HepG2 (cell line): ENCODE data around the gene OR5V1. TPM values are rescaled to one million over a fixed set of nuclear protein-coding genes. Genes with fewer than 3 reads are reported as not detected.

Experiments
- ATAC-seq: fragments of 200-7000 bp; cut with Tn5 transposase; 3 replicates; pipeline ENCODE4 v1.9.1; 2020; ENCODE audit warnings: mild to moderate bottlenecking, moderate library complexity
- BruUV-seq: library from RNA; stranded (reverse); fragments of 400-500 nt; replicated peaks from 2 replicates; lab custom pipeline; 2021; lab: Mats Ljungman, UMichigan
- CTCF ChIA-PET: fragments of 300-600 bp; formaldehyde crosslinking; extraction: SDS; loops from one replicate; lab custom pipeline; 2021; ENCODE audit warnings: low total read pairs, inconsistent platforms, low intra/inter-chr PET ratio; lab: Yijun Ruan, JAX
- POLR2A ChIA-PET: fragments of 350-600 bp; sonication (Branson Sonifier 250); formaldehyde crosslinking; loops from one replicate; lab custom pipeline; 2020; ENCODE audit warnings: antibody characterized with exemption, inconsistent platforms; lab: Yijun Ruan, JAX
- DNase-seq: peaks from one replicate; pipeline ENCODE4 v3.0.0-alpha.2; 2015; ENCODE audit warnings: low spot score
- FAIRE-seq: peaks from 3 replicates; lab custom pipeline; 2011; peaks lifted over from hg19 to GRCh38; lab: Jason Lieb, UNC
- H2AFZ ChIP-seq: one replicate; pipeline ENCODE4 v1.6.1; 2011; ENCODE audit warnings: low read length, inconsistent platforms
- H3K27ac ChIP-seq: fragments of 300-600 bp; 3 replicates; pipeline ENCODE4 v1.8.0; 2011; ENCODE audit warnings: mixed run types, mild to moderate bottlenecking, mixed read lengths, low read length, inconsistent platforms; ENCODE audit not compliant: insufficient read depth; ENCODE audit errors: extremely low read length
- H3K27me3 ChIP-seq, 2 experiments: fragments of 200-600 bp in 1 of 2; 2 replicates in 1 of 2; 3 replicates in 1 of 2; pipeline versions ENCODE4 v1.6.0 to v1.8.0; 2011; ENCODE audit warnings: low read length in 2 of 2, mild to moderate bottlenecking in 2 of 2, moderate library complexity in 2 of 2, inconsistent platforms in 1 of 2; ENCODE audit not compliant: insufficient read depth in 2 of 2, control insufficient read depth in 1 of 2
- H3K36me3 ChIP-seq, 2 experiments: fragments of 200-600 bp in 1 of 2; replicated peaks in 1 of 2; 2 replicates in 1 of 2; 3 replicates in 1 of 2; pipeline versions ENCODE4 v1.5.1 to v1.8.0; 2011; ENCODE audit warnings: low read length in 2 of 2, inconsistent platforms in 1 of 2; ENCODE audit not compliant: insufficient read depth in 2 of 2, control insufficient read depth in 1 of 2
- H3K4me1 ChIP-seq: 2 replicates; pipeline ENCODE4 v1.5.1; 2012; ENCODE audit warnings: low read length, inconsistent platforms; ENCODE audit not compliant: insufficient read depth
- H3K4me2 ChIP-seq: 2 replicates; pipeline ENCODE4 v1.6.0; 2011; ENCODE audit warnings: low read depth, low read length, inconsistent platforms
- H3K4me3 ChIP-seq, 3 experiments: fragments of 200-600 bp in 1 of 3; sonication (generic), shearing (Covaris generic) in 1 of 3; replicated peaks in 1 of 3; 2 replicates each; pipeline ENCODE4 v1.5.1; 2011 to 2016; ENCODE audit warnings: low read length in 3 of 3, inconsistent platforms in 2 of 3, low read depth in 2 of 3, mild to moderate bottlenecking in 2 of 3, control low read depth in 1 of 3, mixed read lengths in 1 of 3; ENCODE audit not compliant: insufficient read depth in 1 of 3
- H3K79me2 ChIP-seq: one replicate; pipeline ENCODE4 v1.6.1; 2011; ENCODE audit warnings: low read length, inconsistent platforms; ENCODE audit not compliant: insufficient read depth
- H3K9ac ChIP-seq: 2 replicates; pipeline ENCODE4 v1.6.0; 2011; ENCODE audit warnings: mild to moderate bottlenecking, low read depth, low read length, inconsistent platforms; ENCODE audit not compliant: insufficient read depth
- H3K9me3 ChIP-seq: 2 replicates; pipeline ENCODE4 v1.5.1; 2012; ENCODE audit warnings: mild to moderate bottlenecking, low read length
- H4K20me1 ChIP-seq: 2 replicates; pipeline ENCODE4 v1.6.0; 2011; ENCODE audit warnings: inconsistent platforms, mild to moderate bottlenecking, low read length, moderate library complexity; ENCODE audit not compliant: insufficient read depth
- ARID3A ChIP-seq: IDR thresholded peaks from 2 replicates; pipeline ENCODE4 v1.6.1; 2012; ENCODE audit warnings: low read depth, low read length, improper control_type of control experiment
- FOXJ3 ChIP-seq: sonication (generic); formaldehyde crosslinking; IDR thresholded peaks from 2 replicates; pipeline ENCODE4 v1.4.0; 2020; ENCODE audit warnings: missing genetic modification reagents, mild to moderate bottlenecking, borderline replicate concordance
- MAFF ChIP-seq: IDR thresholded peaks from 2 replicates; pipeline ENCODE4 v1.6.1; 2011; ENCODE audit warnings: low read depth, low read length, improper control_type of control experiment
- ZBTB40 ChIP-seq, 2 experiments: fragments of 450-650 bp in 1 of 2; sonication (generic) in 1 of 2; formaldehyde crosslinking in 1 of 2; IDR thresholded peaks; 2 replicates each; pipeline versions ENCODE4 v1.6.1 to v1.8.0; 2016 to 2022; ENCODE audit warnings: antibody characterized with exemption in 1 of 2, mild to moderate bottlenecking in 1 of 2, missing genetic modification reagents in 1 of 2
- ZNF232 ChIP-seq: sonication (generic); formaldehyde crosslinking; IDR thresholded peaks from 2 replicates; pipeline ENCODE4 v1.4.0; 2020; ENCODE audit warnings: missing genetic modification reagents, borderline replicate concordance
- ZNF350 ChIP-seq: sonication (generic); formaldehyde crosslinking; IDR thresholded peaks from 2 replicates; pipeline ENCODE4 v1.4.0; 2020; ENCODE audit warnings: mild to moderate bottlenecking, low read depth, missing genetic modification reagents, borderline replicate concordance
- in situ Hi-C: cut with HindIII; loops from 2 replicates; pipeline ENCODE4 v1.10.0; 2017; ENCODE audit warnings: low pct_unique_long_range_greater_than_20kb; ENCODE audit not compliant: extremely low pct_ligation_motif_present
- intact Hi-C: fragments of 100-400 bp; cut with micrococcal nuclease; formaldehyde crosslinking; loops from one replicate; pipeline ENCODE4 v1.10.0; 2022; ENCODE audit not compliant: unreplicated experiment
- polyA plus RNA-seq, 8 experiments: library from polyadenylated mRNA; depleted of rRNA in 3 of 8; stranded (reverse) in 7 of 8; unstranded in 1 of 8; fragments of >200 nt; fragmentation: Illumina TruSeq in 4 of 8; extraction: Trizol in 4 of 8; gene quantifications; 2 replicates each; pipeline versions ENCODE4 v1.2.1 to v1.2.3, GENCODE V29; 2011 to 2016; ENCODE audit warnings: low read depth in 4 of 8, missing spikeins in 1 of 8, mixed read lengths in 1 of 8; ENCODE audit not compliant: insufficient read depth in 1 of 8
- total RNA-seq, 5 experiments: library from RNA; depleted of rRNA; stranded (reverse); fragments of >200 nt; fragmentation: Illumina TruSeq; extraction: Trizol; gene quantifications; 2 replicates each; pipeline ENCODE4 v1.2.3, GENCODE V29; 2016; ENCODE audit warnings: low read depth in 1 of 5
- TF ChIP-seq, protein P1 (sequence below): sonication (generic); formaldehyde crosslinking; IDR thresholded peaks from 2 replicates; pipeline ENCODE4 v1.8.1; 2022; ENCODE audit warnings: low read depth, mild to moderate bottlenecking, missing genetic modification reagents
- TF ChIP-seq, protein P2 (sequence below): sonication (generic); formaldehyde crosslinking; IDR thresholded peaks from 2 replicates; pipeline ENCODE4 v1.9.0; 2022; ENCODE audit warnings: missing genetic modification reagents, mild to moderate bottlenecking, borderline replicate concordance

The OR5V1 gene
- total and polyA plus RNA-seq, 2 of the 13 experiments (the other 11 are each of a cell fraction or from before 2014, with no cell fraction given): not detected

DNA sequence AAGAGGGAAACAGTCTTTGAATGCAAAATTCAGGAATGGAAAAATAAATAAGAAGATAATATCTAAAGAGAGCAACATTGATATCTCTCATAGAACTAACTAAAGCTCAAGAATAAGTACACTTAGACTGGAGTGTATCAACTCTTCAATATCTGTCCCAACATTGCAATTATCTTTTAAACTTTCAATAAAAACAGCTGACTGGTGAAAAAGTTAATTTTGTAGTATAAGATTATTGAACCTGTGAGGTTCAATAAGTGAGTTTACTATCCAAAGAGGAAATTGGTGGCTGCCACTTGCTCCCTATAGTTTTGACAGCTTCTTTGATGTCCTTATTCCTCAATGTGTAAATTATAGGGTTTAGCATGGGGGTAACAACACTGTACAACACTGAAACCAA, 13.7 kb downstream of the OR5V1 start:
- Histone ChIP-seq H3K79me2 (no peaks in the 10 kb centered on the region), H3K27ac (no peak overlapping the region), H4K20me1 (no peaks in the 10 kb centered on the region), H3K9ac (no peak overlapping the region), H3K4me3 (no peak overlapping the region), H3K27me3 (no peaks in the 10 kb centered on the region), H3K4me2 (no peak overlapping the region), H2AFZ (no peak overlapping the region), H3K9me3 (no peaks in the 10 kb centered on the region), H3K36me3 (no peaks in the 10 kb centered on the region), H3K4me1 (no peaks in the 10 kb centered on the region)
- BruUV-seq: no TSS peak
- ChIA-PET CTCF (no interaction called here), POLR2A (no interaction called here)
- DNase-seq (no peak), ATAC-seq (no peak), FAIRE-seq (no peak)
- in situ Hi-C loops (no loop called here), intact Hi-C loops (no loop called here)
- TF ChIP-seq, protein P1, sequence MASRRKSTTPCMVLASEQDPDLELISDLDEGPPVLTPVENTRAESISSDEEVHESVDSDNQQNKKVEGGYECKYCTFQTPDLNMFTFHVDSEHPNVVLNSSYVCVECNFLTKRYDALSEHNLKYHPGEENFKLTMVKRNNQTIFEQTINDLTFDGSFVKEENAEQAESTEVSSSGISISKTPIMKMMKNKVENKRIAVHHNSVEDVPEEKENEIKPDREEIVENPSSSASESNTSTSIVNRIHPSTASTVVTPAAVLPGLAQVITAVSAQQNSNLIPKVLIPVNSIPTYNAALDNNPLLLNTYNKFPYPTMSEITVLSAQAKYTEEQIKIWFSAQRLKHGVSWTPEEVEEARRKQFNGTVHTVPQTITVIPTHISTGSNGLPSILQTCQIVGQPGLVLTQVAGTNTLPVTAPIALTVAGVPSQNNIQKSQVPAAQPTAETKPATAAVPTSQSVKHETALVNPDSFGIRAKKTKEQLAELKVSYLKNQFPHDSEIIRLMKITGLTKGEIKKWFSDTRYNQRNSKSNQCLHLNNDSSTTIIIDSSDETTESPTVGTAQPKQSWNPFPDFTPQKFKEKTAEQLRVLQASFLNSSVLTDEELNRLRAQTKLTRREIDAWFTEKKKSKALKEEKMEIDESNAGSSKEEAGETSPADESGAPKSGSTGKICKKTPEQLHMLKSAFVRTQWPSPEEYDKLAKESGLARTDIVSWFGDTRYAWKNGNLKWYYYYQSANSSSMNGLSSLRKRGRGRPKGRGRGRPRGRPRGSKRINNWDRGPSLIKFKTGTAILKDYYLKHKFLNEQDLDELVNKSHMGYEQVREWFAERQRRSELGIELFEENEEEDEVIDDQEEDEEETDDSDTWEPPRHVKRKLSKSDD (CRISPR knock-in tag): no peak
- TF ChIP-seq MAFF (peak; percentile 68), FOXJ3 (no peak), ZNF232 (CRISPR knock-in tag) (no peak), ZBTB40 (IDR thresholded peaks at IDR 0.05) (no peak), ZBTB40 (CRISPR knock-in tag; IDR thresholded peaks at IDR 0.05) (no peak), ZNF350 (CRISPR knock-in tag) (no peak), ARID3A (no peak)
- TF ChIP-seq, protein P2, sequence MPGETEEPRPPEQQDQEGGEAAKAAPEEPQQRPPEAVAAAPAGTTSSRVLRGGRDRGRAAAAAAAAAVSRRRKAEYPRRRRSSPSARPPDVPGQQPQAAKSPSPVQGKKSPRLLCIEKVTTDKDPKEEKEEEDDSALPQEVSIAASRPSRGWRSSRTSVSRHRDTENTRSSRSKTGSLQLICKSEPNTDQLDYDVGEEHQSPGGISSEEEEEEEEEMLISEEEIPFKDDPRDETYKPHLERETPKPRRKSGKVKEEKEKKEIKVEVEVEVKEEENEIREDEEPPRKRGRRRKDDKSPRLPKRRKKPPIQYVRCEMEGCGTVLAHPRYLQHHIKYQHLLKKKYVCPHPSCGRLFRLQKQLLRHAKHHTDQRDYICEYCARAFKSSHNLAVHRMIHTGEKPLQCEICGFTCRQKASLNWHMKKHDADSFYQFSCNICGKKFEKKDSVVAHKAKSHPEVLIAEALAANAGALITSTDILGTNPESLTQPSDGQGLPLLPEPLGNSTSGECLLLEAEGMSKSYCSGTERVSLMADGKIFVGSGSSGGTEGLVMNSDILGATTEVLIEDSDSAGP (CRISPR knock-in tag): no peak
